PFSK-1 (cell line): ENCODE data around the gene UCP3.

ENCODE experiments used
- POLR2AphosphoS5 ChIP-seq: IDR thresholded peaks from 2 replicates; pipeline ENCODE4 v1.6.1; 2012; ENCODE audit warnings: low read depth, mild to moderate bottlenecking, control low read depth, low read length, moderate library complexity
- SIN3A ChIP-seq: IDR thresholded peaks from 2 replicates; pipeline ENCODE4 v1.6.1; 2012; ENCODE audit warnings: mild to moderate bottlenecking, low read length, moderate library complexity, borderline replicate concordance; ENCODE audit not compliant: insufficient read depth
- TAF1 ChIP-seq: IDR thresholded peaks from 2 replicates; pipeline ENCODE4 v1.6.1; 2012; ENCODE audit warnings: low read length, control low read depth, borderline replicate concordance; ENCODE audit not compliant: insufficient read depth
- TF ChIP-seq, protein P1 (sequence below), 2 experiments: IDR thresholded peaks; 2 replicates each; pipeline versions ENCODE4 v1.6.1 to v1.8.0; 2011 to 2012; ENCODE audit warnings: low read depth in 2 of 2, low read length in 2 of 2, control low read depth in 1 of 2, inconsistent platforms in 1 of 2, mild to moderate bottlenecking in 1 of 2, moderate library complexity in 1 of 2; ENCODE audit not compliant: insufficient read depth in 1 of 2

- TF ChIP-seq POLR2AphosphoS5 (no peak), SIN3A (no peak), TAF1 (no peak)
- TF ChIP-seq, protein P1, sequence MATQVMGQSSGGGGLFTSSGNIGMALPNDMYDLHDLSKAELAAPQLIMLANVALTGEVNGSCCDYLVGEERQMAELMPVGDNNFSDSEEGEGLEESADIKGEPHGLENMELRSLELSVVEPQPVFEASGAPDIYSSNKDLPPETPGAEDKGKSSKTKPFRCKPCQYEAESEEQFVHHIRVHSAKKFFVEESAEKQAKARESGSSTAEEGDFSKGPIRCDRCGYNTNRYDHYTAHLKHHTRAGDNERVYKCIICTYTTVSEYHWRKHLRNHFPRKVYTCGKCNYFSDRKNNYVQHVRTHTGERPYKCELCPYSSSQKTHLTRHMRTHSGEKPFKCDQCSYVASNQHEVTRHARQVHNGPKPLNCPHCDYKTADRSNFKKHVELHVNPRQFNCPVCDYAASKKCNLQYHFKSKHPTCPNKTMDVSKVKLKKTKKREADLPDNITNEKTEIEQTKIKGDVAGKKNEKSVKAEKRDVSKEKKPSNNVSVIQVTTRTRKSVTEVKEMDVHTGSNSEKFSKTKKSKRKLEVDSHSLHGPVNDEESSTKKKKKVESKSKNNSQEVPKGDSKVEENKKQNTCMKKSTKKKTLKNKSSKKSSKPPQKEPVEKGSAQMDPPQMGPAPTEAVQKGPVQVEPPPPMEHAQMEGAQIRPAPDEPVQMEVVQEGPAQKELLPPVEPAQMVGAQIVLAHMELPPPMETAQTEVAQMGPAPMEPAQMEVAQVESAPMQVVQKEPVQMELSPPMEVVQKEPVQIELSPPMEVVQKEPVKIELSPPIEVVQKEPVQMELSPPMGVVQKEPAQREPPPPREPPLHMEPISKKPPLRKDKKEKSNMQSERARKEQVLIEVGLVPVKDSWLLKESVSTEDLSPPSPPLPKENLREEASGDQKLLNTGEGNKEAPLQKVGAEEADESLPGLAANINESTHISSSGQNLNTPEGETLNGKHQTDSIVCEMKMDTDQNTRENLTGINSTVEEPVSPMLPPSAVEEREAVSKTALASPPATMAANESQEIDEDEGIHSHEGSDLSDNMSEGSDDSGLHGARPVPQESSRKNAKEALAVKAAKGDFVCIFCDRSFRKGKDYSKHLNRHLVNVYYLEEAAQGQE (IDR thresholded peaks at IDR 0.05; ENCODE audit: insufficient read depth in 1 of 2, low read depth in 2 of 2, low read length in 2 of 2) = no peak
These were observed 11.6 kb downstream of the UCP3 start for GRCh38 chr11:73997120-73997770.
